Activated CD8-positive, alpha-beta memory T cell treated with anti-CD3 and anti-CD28 coated beads, Interleukin-2, amount 50 U/mL, for 4 hours (primary cell): ENCODE results near the gene SLC25A14.

Experiments used
- DNase-seq: peaks from one replicate; pipeline ENCODE4 v3.0.0-alpha.2; 2020

Gene SLC25A14

DNA sequence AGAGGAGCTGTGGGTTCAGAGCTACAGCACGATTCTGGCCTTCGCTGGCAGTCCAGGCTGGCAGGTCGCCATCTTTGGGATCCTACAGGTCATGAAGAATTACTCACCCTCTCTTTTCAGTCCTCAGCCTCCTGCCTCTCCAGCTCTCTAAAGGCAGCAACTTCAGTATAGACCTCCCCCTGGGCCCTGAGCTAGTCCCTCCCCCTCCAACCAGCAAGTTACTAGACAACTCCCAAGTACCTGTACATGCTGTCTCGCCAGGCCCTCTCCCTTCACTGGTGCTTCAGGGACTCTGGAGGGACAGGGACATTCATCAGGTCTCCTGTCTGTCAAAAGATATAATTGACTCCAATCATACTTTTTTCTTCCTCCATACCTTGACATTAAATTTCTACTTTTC lies 45.8 kb downstream of the SLC25A14 start, which contains the start of gene GPR119:
GPR119 (minus strand) TSS at position 155 of the 400 bp plus-strand sequence. CDS start 227 bp downstream, outside the sequence.
- no peak for DNase-seq

DNA sequence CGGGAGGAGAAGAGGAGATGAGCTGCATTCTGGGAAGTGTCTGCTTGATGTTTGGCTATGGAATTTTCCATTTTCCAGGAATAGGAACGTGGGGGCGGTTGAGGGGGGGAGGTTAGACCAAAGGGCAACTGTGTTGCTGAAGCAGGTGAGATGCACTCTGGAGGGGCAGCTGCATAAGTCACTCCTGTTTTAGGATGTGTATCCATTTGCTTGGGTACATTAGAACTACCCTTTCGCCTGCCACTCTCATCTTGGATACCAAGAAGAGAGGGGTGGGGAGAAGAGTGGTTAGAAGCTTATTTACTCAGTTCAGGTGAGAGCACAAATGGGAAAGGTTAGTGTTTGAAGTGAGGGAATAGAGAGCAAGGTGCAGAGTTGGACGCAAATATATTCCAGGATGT lies 46.7 kb downstream of the SLC25A14 start:
- no peak for DNase-seq

DNA sequence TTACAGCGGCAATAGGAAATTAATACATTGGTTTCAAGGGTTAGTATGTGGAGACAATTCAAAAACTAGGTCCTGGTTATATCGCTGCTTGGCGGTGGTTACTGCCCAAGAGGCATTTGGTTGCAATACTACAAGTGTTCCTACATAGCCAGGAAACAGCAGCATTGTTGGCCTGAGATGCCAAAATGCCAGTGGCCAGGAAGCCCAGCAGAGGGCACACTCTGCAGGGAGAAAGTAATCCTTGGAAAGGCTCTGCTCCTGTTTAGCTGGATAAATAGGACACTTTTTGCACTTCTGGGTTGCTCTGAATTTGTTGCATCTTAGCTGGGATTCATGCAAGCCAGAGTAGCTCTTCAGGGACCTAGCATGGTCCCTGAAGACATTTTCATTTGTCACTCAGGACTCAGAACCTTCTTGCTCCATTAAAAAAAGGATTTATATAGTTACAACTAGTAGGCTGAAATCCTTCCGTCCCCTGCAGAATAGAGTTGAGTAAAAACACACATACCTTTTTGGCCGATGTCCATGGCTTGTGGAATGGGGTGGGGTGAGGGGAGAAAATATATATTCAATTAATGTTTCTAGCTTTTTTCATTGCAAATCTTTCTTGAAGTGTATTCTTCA lies 53.8 kb downstream of the SLC25A14 start:
- no peak for DNase-seq

DNA sequence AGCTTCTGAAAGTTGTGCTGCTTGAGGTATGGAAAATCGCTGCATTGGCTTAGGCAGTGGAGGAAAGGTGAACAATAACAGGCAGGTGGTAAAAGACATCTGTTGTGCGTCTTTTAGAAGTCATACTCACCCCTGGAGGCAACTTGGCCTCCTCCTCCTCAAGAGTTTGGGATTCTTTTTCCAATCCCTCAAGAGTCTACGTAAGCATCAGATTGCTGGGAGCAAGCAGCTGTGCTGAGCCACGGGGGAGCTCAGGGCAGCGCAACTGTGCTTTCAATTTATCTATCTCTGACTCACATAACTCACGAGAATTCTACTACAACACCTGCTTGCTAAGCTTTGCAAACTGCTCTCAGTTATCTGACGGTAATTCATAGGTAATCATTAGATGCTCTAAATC lies 55.6 kb downstream of the SLC25A14 start:
- no peak for DNase-seq

DNA sequence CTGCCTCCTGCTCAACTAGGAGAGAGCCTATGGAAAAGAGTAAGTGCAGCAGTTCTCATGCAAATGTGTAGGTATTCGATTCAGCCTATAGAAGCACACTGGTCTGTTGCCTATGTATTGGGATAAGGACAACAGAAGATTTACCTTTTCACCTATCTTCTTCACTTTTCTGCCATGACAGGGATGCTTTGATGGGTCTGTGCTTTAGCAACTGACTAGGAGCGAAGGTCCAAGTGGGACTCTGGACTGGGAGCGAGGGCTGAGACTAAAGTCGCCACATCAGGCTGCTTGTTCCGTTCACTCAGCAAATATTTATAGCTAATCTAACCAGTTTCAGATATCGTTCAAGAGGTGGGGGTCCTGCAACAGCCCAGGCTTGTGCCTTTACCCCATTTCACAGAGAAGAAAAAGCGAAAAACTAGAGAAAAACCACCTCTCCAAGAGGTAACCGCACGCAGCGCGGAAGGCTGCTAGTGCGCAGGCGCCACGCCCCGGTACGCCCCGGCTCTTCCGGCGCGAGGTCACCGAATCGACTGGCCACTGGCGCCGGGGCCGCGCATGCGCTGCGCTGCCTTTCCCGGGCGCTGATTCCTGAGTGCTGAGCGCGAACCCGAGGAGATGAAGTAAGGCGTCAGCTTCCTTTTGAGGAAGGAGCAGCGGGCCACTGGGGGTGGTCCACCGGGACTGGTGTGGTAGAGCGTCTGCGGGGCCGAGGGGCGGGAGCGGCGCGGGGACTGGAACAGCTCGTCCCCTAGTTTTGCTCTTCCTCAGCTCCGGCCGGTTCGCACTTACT lies 61.9 kb downstream of the SLC25A14 start, which contains the start of gene RBMX2:
RBMX2 (plus strand) TSS at position 573 of the 793 bp plus-strand sequence; CDS start at position 619, 46 bp downstream.
- peak; percentile 66 for DNase-seq

DNA sequence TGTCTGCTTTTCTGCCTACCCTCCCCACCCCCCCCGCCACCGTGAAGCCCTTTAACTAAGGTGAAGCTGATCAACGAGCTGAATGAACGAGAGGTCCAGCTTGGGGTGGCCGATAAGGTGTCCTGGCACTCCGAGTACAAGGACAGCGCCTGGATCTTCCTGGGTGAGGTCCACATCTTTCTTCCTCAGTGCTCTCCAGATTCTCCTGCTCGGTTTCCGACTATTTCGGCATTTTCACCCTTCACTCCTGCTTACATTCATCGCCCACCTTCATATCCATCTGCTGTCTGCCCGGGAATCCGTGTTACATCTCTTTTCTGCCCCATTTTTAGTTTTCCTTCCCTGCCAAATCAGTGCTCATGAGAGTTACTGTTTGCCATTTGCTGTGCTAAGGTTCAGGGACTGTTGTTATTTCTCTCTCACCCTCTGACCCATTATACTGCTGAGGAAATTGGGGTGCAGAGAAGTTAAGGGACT lies 62.5 kb downstream of the SLC25A14 start:
- no peak for DNase-seq

DNA sequence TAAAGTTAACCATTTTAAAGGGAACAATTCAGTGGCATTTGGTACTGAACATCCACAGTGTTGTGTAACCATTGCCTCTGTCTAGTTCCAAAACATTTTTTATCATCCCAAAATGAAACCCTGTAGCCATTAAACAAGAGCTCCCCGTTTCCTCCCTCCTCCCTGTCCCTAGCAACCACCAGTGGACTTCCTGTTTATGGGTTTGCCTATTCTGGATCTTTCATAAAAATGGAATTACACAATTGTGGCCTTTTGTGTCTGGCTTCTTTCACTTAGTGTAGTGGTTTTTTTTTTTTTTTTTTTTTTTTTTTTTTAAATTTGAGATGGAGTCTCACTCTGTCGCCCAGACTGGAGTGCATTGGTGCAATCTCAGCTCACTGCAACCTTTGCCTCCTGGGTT lies 73.7 kb downstream of the SLC25A14 start:
- no peak for DNase-seq

DNA sequence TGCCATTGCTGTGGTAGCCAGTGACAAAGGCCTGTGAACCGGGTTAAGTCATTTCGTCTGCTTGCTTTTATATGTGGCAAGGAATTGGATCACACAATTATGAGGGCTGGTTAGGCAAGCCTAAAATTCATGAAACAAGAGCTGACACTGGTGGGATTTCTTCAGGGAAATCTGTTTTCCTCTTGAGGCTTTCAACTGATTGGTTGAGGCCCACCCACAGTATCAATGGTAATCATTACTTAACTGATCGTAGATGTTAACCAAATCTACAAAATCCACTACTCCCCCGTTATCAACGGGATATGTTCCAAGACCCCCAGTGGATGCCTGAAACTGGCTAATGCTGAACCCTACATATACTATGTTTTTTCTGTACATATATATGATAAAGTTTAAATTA lies 75.1 kb downstream of the SLC25A14 start:
- no peak for DNase-seq

DNA sequence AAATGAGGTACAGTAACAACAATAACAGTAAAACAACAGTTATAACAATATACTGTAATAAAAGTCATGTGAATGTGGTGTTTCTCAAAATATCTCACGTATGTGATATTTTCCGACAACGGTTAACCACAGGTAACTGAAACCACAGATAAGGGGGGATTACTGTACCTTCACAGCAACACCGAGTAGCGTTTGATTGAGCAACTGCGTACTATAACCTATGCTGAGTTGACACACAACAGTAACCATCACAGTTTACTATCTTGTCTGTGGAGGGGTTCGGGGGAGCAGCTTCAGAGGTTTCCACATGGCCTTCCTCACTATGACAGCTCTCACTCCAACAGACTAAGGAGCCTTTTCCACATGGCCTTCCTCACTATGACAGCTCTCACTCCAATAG lies 75.5 kb downstream of the SLC25A14 start:
- no peak for DNase-seq

DNA sequence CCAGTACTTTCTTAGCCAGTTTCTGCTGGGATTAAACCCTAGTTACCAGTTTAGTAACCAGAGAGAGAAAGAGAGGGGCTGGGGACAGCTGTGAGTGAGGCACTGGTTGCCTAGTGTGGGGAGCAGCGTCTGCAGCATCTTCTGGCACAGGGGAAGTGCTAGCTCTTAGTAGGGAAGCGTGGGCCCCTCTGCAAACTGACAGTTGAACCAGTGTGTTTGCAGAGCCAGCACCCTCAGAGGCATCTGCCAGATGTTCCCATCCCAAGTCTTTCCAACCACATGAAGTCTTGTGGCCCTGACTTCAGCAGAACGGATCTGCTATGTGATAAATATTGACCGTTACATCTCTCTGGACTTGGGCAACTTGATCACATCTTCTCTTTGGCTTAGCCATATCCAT lies 77.1 kb downstream of the SLC25A14 start:
- DNase-seq = no peak

DNA sequence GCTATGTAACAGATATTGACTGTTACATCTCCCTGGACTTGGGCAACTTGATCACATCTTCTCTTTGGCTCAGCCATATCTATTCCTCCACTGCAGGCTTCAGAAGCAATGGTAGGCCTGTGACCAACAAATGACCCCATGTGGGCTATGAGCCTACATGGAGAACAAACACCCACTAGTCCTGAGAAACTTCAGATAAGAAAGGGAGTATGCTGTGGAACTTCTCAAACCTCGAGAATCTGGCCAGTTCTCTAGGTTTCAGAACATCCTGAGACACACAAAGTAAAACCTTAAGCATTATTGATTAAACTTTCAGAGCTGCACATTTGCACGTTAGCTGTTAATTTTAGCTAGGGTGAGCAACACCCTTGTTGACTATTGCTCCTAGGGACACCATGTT lies 78.3 kb downstream of the SLC25A14 start:
- no peak for DNase-seq

DNA sequence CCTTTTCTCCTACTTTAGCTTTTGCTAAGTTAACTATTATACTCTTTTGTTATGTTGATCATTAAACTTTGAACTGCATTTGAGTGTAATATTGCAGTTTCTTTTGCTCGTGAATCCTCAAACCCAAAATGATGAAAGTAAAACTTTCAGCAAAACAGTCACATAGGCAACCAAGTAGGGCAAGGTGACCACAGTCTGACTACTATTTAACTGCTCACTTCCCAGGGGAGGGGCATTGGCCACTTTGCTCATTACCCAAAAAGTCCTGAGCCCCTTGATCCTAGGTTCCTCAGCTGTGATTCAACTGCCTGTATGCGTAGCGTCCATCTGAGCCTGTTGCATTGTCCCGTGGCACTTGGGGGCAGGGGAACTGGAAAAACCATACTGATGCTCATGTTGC lies 79.0 kb downstream of the SLC25A14 start:
- DNase-seq = no peak

DNA sequence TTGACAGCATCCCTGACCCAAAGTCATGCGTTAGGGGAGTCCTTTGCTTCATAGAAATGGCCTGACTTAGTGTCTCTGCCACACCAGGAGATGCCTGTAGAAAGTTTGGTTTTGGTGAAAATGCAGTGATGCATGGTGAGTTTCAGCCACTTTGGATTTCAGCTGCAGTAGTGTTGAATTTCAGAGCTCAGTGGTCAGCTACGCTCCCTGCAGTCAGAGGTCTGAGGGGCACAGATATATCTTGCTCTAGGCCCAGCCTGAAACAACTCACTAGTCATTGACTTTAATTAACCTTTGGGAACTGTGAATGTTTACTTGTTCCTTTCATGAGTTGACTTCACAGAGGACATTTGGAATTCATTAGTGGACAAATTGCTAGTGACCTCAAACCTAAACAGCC lies 79.5 kb downstream of the SLC25A14 start:
- no peak for DNase-seq
